Activated naive CD8-positive, alpha-beta T cell treated with anti-CD3 and anti-CD28 coated beads, Interleukin-2, amount 50 U/mL, for 16 hours (primary cell): ENCODE measurements around the gene PRR15L.
"Not testable (repeated sequence)": the region's sequence is repeated elsewhere in the genome, so short reads cannot be mapped to it uniquely, and the experiment has no call there.

Experiments used
- DNase-seq: peaks from one replicate; pipeline ENCODE4 v3.0.0-alpha.2; 2020; ENCODE audit warnings: low read depth, low spot score

The PRR15L gene

DNA sequence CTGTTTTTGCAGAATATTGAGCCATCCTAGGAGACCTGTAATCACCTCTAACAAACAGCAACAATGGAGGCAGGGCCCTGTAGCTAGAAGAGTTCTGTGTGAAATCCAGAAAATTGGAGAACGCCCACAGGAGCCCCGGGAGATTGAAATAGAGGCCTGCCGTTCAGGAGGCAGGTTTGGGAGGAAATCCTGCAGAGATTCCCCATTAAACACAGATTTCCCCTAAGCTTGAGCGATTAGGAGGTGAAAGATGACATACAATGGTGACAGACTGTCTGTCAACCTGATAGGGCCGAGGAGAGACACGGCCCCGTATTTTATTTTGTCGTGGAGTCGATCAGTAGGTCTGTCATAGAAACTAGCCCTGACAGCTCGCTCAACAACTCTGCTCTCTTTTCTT is 31.5 kb upstream of the PRR15L start:
- no peak for DNase-seq

DNA sequence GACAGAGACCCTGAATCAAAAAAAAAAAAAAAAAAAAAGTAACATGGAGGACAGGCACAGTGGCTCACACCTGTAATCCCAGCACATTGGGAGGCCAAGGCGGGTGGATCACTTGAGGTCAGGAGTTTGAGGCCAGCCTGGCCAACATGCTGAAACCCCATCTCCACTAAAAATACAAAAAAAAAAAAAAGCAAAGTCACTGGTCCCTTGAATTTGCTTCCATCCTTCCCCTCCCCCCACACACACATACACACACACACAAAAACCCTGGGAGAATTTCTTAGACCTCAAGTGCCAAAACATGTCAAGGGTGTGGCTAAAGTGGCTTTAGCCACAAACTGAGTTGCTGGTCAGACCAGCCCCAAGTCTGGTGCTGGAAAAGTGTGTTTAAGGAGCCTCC is 30.8 kb upstream of the PRR15L start:
- not testable (repeated sequence) for DNase-seq

DNA sequence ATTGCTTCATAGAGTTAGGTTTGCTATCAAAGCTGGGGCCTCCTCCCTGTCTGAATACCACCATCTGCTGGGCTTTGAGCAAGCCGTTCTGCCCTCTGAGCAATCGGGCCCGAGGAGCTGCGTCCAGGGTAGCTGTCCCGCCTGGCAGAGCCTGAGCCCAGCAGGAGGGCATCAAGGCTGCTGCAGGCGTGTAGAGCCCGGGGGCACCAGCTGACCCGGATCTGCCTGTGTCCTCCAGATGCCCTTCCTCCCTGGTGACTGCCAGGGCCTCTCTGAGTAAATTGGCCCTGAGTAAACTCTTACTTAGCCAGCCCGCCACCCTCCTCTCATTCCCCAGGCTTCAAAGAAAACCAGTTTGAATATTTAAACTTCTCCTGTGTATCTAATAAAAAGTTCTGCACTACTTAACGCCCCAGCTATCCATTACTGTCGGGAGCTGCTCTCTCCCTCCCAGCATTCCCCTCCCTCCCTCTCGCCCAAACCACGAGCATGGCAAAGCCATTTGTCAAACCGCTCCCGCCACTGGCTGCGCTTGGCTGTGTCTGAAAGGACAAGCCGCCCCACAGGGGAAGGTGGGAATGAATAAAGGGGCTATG is 29.7 kb upstream of the PRR15L start:
- no peak for DNase-seq

DNA sequence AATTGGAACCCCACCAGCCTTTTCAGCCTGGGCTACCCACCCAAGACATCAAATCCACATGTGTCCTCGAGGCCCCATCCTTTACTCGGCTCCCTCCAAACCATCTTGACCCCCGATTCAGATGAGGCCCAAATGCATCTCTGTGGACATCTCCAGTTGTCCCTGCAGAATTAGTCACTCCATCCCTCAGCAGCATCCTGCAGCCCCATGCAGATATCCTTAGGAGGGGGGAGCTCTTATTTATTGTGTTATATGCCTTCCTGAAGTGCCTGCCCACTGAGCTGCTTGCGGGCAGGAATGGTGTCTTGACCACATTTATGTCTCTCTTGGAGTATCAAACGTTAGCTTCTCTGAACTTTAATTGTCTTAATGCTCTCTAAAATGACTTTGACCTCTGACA is 28.8 kb upstream of the PRR15L start:
- DNase-seq: no peak

DNA sequence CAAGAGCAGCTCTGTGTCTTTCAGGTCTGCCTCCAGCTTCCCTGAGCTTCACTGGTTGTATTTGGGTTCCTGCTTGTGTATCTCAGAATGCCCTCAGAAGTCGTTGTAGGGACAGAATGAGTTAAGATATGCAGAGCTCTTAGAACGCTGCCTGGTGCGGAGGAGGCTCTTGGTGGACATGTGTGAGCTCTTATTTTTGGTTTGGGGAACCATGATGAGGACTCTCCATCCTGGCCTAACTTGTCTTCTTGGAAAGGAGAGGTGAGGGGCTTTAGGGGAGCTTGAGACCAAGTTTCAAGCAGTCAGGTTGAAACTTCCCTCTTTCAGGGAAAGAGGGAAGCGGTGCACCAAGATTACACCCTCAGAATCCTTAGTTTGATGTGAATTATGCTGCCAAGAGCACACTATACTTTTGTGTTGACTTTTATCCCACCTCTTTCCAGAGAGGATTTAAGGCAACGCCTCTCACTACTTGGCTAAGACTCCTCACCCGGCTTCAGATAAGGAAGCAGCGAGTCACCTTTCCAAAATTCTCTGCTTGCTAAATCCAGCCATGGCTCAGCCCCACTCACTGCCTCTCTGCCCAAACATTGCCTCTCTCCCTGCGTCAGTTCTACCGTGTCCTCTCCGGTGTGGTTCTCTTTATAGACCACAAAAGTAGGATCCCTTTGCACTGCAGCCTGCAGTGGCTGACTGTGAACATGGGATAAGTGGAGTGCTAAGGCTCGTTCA is 26.0 kb upstream of the PRR15L start:
- DNase-seq: no peak

DNA sequence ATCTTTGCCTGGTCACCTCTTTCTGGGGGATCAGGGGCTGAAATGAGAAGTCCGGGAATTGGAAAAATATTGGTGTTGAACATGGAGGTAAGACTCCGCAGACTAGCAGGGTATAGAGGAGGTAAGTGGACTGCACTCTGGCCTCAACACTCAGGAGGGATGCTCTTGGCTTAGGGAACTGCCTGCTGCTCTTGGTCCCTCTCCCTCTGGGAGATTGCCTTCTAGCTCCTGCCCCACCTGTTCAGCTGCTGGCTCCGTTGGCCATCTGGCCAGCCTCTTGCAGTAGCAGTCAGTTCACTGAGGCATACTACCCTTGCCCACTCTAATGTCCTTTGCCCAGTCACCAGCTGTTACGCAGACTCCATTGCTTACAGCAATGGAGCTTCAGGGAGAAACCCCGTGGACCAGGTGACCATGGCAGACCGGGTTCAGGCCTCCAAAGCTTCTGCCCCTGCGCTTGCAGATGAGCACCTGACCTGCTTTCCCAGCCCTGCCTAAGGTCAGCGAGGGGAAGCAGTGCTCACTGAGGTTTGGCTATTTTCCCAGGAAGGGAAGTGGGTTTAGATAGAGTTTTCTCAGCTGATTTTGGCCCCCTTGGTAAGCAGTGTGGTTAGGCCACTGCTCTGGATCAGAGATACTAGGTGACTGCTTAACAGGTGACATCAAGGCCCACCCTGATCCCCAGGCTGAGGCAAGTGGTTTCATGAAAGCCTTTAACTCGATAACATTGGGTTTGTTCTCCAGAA is 25.1 kb upstream of the PRR15L start:
- no peak for DNase-seq

DNA sequence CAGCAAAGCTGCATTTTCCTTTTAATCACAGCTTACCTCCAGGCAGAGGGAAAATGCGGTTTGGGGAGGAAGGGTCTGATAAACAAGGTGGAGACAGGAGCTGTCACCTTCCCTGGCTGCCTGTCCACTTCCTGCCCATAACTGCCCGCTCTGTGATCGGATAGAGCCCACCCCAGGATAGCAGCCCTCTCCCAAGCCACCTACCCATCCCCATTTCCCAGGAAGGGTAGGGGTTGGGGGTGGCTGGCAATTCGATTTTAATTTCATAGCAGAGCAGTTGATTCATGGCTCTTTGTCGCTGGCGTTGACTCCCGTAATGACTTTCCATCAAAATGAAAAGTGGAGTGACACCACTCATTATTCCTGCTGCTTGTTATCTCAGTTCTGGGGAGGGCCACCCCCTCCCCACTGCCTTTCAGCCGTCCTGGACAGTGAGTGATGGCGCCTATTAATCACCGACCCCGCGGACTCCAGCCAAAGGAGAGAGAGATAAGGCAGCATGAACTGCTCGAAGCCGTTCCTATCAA is 24.5 kb upstream of the PRR15L start:
- no peak for DNase-seq

DNA sequence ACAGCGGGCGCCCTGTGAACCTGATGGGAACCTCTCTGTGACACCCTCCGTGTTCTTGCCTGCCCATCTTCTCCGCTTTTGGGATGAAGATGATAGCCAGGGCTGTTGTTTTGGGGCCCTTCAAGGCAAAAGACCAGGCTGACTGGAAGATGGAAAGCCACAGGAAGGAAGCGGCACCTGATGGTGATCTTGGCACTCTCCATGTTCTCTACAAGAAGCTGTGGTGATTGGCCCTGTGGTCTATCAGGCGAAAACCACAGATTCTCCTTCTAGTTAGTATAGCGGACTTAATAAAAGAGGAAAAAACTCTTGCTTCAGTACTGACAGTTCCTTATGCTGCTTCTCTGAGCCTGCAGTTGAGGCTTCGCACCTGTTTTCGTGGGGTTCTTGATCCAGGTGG is 23.8 kb upstream of the PRR15L start:
- no peak for DNase-seq

DNA sequence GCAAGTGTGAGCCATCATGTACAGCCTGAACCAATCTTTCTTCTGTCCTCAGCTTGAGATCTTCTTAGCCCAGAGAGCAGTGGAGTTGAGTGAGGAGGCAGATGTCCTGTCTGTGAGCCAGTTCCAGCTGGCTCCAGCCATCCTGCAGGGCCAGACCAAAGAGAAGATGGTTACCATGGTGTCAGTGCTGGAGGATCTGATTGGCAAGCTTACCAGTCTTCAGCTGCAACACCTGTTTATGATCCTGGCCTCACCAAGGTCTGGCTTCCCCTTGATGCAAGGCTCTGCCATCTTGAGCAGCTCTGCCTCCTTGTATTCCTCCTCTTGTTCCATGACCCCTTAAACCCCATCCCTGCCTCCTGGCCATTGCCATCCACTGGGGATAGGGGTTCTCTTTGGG is 22.9 kb upstream of the PRR15L start:
- no peak for DNase-seq

DNA sequence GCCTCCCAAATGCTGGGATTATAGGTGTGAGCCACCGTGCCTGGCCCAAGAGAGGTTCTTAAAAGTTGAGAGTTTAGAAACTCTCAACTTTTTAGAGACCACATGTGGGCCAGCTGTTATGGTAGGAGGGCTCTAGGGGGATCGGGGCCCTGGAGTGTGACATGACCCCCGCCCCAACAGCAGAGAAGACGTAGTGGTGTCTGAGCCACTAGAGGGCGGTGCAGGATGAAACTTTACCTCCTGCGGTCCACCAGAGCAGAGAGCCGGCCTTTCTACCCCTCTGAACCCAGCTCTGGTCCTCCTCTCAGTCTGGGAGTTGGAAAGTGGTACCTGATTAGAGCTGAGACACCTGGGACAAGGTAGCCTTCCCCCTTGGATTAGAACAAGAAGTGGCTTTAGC is 20.6 kb upstream of the PRR15L start:
- peak; percentile 6 for DNase-seq

DNA sequence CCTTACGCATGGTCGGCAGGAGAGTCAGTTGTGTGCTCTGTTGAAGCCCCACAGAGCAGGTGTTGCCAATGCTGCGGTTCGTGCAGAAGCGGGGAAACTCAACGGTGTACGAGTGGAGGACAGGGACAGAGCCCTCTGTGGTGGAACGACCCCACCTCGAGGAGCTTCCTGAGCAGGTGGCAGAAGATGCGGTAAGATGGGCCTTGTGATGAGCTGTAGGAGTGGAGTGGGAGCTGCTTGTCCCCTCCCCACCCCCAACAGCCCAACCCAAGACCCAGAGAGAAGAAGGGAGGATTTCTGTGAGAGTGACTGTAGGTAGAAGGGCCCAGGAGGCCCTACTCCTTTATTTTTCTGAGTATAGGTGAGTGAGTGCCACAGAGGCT is 18.1 kb upstream of the PRR15L start:
- DNase-seq: no peak

DNA sequence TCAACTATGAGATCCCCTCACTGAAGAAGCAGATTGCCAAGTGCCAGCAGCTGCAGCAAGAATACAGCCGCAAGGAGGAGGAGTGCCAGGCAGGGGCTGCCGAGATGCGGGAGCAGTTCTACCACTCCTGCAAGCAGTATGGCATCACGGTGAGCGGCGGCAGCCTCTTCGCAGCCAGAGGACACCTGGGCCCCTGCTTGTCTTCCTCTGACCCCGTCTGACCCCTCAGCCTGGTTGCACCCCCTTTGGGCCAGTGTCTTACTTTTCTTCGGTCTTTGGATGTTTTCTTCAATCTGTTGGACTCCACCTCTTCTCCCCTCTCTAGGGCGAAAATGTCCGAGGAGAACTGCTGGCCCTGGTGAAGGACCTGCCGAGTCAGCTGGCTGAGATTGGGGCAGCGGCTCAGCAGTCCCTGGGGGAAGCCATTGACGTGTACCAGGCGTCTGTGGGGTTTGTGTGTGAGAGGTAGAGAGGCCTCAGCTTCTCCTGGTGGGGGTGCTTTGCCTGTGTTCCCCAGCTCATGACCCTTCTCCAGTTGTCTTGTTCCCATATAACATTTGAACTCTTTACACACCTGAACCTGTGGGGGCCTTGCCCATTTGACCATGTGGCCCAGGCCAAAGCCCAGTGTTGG is 17.6 kb upstream of the PRR15L start:
- no peak for DNase-seq

DNA sequence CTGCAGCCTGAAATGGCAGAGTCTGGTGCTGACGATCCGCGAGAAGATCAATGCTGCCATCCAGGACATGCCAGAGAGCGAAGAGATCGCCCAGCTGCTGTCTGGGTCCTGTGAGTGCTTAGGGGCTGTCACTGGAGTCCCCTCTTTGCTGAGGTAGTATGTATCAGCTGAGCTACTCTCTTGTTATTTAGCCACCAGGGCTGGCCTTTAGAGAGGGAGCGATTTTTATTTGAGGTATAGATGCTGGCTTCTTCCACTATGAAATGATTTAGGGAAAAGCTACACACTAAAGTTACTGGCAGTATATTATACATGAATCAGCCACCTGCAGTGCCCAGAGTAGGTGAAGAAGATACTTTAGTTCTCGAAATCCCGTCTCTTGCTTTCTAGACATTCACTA is 15.9 kb upstream of the PRR15L start:
- no peak for DNase-seq

DNA sequence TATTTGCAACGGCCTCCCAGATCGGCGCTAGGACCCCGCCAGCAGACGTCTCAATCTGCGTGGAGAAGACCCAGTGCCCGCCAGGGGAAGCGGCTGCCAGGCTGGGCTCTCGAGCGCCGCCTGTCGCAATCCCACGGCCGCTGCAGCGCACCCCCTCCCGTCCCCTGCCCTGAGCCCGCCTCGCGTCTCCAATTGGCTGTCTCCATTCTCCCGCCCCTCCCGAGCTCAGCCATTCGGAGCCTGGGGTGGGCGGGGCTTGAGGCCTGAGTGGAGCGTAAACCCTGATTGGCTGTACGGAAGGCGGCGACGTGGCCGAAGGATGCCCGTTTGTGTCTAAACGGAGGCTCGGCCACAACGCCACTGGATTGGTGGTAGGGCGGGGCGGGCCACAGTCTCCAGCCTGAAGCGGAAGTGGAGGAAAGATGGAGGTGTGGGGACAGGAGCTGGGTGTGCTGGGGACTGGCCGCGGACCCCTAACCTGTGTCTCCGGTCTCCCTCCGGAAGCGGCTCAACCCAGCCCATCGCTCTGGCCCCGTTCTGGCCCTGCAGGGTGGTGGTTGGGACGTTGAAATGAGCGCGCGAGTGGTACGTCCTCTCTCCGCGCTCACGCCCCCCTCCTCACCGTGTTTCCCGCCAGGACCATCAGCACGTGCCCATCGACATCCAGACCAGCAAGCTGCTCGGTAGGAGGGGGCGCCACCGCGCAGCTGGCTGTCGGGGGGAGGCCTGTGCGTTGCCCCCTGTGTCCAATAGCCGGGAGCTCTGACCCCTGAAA is 13.2 kb upstream of the PRR15L start, which contains the start of gene CDK5RAP3:
Gene CDK5RAP3, plus strand, starts transcription at position 389 of the 775 bp plus-strand sequence. Its CDS starts 34 bp downstream, at position 423.
- peak; percentile 99 for DNase-seq

DNA sequence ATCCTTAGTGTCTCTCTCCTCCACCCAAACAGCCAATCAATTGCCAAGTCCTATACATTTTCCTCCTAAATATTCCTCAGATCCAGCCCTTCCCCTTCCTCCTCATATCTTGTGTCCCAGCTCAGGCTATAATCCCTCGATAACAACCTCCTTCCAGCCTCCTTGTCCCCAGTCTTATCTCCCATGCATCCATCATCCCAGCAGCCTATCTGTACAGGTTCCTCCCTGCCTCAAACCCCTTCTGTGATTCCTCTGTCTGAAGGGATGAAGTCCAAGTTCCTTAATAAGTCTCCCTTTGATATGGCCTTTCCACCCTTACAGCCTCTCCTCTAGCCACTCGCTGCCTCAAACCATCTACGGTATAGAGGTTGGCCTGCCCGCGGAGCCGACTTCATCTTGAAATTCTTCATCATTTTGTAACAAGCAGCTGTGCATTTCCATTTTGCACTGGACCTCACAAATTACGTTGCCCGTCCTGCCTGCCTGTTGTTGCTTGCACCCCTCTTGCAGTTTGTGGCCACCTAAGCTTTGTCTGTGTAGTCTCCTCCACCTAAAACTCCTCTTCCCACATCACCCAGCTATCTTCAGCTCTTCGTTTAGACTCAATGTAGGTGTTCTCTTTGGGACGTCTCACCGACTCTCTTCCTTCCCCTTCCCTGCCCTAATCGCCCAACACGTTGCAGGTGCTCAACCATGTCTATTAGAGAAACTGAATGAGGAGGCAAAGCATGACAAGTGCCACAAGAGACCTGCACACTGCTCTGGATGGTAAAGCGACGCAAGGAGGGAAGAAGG is 12.4 kb upstream of the PRR15L start:
- no peak for DNase-seq

DNA sequence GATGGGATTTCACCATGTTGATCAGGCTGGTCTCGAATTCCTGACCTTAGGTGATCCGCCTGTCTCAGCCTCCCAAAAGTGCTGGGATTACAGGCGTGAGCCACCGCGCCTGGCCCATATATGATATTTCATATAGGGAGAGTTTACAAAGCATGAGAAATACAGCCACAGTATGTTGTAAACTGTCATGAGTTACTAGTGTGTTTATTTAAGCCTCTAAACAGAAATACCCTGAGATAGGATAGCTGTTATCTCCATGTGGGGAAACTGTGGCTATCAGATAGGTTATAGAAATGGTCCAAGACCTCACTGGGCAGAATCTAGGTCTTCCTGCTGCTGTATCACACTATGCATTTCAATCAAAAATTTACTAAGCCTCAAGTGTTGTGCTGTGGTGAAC is 11.2 kb upstream of the PRR15L start:
- no peak for DNase-seq

DNA sequence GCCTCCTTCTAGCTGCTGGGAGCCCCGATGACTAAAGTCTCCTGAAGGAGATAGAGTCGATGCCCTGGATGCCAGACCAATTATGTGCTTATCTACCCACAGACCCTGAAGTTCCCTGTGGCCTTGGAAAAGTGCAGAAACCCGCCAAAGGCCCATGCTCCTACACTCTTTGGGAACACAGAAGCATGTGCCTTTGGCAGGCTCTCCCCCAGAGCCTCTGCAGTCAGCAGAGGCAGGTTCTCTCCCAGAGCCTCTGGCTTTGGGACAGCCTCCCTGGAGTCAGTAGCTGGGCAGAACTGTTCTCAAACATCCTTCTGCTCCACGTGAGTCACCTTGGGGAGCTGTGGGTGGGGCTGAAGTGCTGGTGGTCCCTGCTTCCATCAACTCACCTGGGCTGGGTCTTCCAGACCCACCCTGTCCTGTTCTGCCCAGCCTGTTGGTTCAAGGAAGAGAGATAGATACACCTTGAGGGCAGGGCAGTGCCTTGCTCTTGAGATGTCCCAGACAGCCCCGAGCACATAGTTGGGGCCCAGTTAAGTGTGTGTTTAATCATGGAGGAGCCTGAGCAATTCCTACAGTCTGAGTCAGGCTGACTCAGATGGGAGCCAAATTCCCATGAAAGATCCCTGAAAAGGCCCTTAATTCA is 10.0 kb upstream of the PRR15L start:
- no peak for DNase-seq

DNA sequence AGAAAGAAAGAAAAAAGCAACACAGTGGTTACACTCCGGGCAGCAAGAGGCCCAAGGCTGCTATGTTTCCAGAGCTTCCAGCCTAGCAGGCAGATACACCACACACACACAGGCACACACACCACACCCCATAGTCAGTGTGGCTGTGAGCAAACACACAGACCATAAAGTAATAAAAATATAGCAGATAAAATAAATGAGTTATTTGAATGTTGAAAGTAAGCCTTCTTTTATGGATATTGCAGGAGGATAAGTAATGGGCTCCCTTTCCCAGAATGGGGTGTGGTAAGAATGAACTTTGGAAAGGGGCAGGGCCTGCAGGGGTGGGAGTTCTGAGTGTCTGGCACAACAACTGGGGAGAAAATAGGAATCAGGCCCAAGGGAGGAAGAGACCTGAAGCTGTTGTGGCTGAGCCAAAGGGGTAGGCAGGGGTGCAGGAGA is 8.4 kb upstream of the PRR15L start:
- DNase-seq: no peak

DNA sequence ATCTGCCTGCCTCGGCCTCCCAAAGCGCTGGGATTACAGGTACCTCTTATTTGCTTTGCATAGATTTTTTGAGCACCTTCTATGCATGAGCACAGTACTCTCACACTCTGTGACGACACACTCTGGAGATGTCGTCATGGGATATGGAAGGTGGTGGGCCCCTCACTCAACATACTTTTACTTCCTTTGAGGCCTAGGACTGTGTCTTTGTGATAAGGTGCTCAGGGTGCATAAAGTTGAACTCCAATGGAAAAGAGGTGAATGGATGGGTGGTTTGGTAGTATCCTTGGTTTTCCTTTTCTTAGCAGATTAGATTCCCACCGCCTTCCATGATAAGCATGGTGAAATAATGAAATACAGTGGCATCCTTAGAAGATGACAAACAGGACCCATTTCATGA is 7.2 kb upstream of the PRR15L start:
- no peak for DNase-seq

DNA sequence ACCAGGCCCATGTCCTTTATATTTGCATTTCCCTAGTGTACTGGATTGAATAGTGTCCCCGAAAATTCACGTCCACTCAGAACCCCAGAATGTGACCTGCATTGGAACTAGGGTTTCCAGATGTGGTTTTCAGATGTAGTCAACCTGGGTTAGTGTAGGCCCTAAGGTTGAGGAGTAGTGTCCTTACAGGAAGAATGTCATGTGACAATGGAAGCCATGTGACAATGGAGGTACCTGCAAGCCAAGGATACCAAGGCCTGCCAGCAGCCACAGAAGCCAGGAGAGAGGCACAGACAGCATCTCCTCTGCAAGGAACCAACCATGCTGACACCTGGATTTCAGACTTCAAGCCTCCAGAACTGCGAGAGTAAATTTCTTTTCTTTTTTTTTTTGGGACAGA is 5.2 kb upstream of the PRR15L start:
- no peak for DNase-seq
